GM12875 (cell line): ENCODE results near the gene SBNO1.

ENCODE experiments used
- H3K4me3 ChIP-seq: one replicate; pipeline ENCODE4 v1.5.1; 2011; ENCODE audit warnings: low read depth, low read length, control low read depth
- TF ChIP-seq, protein P1 (sequence below): IDR thresholded peaks from 2 replicates; pipeline ENCODE4 v1.5.1; 2011; ENCODE audit warnings: low read depth, mild to moderate bottlenecking, control low read depth, inconsistent platforms, low read length, moderate library complexity, borderline replicate concordance; ENCODE audit not compliant: insufficient read depth

The SBNO1 gene

DNA sequence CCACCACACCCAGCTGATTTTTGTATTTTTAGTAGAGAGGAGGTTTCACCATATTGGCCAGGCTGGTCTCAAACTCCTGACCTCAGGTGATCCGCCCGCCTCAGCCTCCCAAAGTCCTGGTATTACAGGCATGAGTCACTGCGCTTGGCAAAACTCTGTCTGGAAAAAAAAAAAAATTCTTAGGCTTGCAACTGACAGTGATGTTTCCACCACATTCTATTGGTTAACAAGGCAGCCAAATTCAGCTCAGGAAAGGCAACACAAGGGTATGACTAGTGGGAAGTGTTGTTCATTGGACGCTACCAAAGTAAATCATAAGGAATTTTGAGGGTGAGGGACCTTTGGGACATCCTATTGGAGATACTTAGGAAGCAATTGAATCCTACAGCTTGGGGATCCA lies 2.9 kb upstream of the SBNO1 start:
- TF ChIP-seq, protein P1, sequence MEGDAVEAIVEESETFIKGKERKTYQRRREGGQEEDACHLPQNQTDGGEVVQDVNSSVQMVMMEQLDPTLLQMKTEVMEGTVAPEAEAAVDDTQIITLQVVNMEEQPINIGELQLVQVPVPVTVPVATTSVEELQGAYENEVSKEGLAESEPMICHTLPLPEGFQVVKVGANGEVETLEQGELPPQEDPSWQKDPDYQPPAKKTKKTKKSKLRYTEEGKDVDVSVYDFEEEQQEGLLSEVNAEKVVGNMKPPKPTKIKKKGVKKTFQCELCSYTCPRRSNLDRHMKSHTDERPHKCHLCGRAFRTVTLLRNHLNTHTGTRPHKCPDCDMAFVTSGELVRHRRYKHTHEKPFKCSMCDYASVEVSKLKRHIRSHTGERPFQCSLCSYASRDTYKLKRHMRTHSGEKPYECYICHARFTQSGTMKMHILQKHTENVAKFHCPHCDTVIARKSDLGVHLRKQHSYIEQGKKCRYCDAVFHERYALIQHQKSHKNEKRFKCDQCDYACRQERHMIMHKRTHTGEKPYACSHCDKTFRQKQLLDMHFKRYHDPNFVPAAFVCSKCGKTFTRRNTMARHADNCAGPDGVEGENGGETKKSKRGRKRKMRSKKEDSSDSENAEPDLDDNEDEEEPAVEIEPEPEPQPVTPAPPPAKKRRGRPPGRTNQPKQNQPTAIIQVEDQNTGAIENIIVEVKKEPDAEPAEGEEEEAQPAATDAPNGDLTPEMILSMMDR: no peak
- no peak overlapping the region for H3K4me3 ChIP-seq

GRCh38 chr12:123365025-123365917 lies 624 bp upstream of the SBNO1 start:
- H3K4me3 ChIP-seq: peak overlapping the region; percentile 99
- TF ChIP-seq, protein P1: peak; percentile 75

DNA sequence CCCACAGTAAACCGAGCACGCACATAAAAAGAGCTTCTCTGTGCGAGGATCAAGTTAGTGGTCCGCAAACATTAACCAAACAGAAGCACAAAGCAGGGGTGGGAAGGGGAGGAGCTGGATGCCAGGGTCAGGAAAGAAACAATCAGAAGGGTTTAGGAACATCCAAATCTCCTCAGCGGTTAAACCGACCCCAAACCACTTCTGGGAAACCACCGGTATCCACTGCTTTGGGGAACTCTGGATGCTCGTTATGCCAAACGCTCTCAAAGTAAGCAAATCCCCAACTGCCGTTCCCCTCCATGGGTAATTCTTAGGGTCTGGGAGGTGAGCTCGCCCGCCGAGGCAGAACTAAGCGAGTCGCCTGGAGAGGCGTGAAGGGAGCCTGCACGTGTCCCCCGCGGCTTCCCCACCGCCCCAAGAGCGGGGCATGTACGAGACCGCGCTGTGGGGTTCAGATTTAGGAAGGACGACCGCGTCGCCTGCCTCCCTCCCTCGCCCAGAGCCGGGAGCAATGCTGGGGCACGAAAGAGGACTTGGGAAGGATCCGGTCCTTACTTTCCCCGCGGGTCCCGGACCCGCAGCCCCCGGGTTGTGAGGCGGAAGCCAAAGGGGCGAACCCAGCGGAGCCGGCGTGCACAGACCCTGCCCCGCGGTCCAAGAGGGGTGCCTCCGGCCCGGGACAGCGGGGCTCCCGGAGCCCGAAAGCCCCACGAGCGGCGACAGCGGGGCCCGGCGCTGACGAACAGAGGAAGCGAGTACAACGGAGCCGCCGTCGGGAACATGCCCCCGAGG lies 711 bp downstream of the SBNO1 start:
- peak overlapping the region; percentile 99 for H3K4me3 ChIP-seq
- TF ChIP-seq, protein P1: no peak

- TF ChIP-seq, protein P1: no peak
Measured at GRCh38 chr12:123363390-123363739, 1.3 kb downstream of the SBNO1 start.

GRCh38 chr12:123358035-123358434 lies 6.6 kb downstream of the SBNO1 start:
- no peak overlapping the region for H3K4me3 ChIP-seq
- TF ChIP-seq, protein P1: no peak

More at GRCh38 chr12:123363390-123363739, 1.3 kb downstream of the SBNO1 start:
- peak overlapping the region; percentile 99 for H3K4me3 ChIP-seq

DNA sequence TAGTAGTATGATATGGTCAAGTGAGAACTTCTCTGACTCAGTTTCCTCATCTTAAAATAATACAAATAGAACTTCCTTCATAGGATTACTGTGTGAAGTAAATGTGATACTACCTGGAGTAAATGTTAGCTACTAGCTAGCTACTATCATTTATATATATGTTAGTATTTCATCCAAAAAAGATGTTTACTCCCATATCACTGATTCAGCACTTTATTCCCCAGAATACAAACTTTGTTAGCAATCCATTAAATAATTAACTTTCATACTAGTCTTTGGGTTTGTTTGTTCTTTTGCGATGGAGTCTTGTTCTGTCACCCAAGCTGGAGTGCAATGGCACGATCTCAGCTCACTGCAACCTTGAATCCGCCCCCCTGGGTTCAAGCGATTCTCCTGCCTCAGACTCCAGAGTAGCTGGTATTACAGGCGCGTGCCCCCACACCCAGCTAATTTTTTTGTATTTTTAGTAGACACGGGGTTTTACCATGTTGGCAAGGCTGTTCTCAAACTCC lies 8.4 kb downstream of the SBNO1 start:
- TF ChIP-seq, protein P1: no peak
- H3K4me3 ChIP-seq: no peak overlapping the region
